ENCODE results near the gene PDZD4.

The PDZD4 gene

GRCh38 chrX:153797415-153798015, 32.8 kb downstream of the PDZD4 start:
- no peak overlapping the region for H3K4me3 ChIP-seq (replicated peaks; ENCODE audit: low read depth, low read length)
- TF ChIP-seq, protein P1, sequence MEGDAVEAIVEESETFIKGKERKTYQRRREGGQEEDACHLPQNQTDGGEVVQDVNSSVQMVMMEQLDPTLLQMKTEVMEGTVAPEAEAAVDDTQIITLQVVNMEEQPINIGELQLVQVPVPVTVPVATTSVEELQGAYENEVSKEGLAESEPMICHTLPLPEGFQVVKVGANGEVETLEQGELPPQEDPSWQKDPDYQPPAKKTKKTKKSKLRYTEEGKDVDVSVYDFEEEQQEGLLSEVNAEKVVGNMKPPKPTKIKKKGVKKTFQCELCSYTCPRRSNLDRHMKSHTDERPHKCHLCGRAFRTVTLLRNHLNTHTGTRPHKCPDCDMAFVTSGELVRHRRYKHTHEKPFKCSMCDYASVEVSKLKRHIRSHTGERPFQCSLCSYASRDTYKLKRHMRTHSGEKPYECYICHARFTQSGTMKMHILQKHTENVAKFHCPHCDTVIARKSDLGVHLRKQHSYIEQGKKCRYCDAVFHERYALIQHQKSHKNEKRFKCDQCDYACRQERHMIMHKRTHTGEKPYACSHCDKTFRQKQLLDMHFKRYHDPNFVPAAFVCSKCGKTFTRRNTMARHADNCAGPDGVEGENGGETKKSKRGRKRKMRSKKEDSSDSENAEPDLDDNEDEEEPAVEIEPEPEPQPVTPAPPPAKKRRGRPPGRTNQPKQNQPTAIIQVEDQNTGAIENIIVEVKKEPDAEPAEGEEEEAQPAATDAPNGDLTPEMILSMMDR (IDR thresholded peaks at IDR 0.05; ENCODE audit: low read depth, low read length, missing control alignments), result no peak

DNA sequence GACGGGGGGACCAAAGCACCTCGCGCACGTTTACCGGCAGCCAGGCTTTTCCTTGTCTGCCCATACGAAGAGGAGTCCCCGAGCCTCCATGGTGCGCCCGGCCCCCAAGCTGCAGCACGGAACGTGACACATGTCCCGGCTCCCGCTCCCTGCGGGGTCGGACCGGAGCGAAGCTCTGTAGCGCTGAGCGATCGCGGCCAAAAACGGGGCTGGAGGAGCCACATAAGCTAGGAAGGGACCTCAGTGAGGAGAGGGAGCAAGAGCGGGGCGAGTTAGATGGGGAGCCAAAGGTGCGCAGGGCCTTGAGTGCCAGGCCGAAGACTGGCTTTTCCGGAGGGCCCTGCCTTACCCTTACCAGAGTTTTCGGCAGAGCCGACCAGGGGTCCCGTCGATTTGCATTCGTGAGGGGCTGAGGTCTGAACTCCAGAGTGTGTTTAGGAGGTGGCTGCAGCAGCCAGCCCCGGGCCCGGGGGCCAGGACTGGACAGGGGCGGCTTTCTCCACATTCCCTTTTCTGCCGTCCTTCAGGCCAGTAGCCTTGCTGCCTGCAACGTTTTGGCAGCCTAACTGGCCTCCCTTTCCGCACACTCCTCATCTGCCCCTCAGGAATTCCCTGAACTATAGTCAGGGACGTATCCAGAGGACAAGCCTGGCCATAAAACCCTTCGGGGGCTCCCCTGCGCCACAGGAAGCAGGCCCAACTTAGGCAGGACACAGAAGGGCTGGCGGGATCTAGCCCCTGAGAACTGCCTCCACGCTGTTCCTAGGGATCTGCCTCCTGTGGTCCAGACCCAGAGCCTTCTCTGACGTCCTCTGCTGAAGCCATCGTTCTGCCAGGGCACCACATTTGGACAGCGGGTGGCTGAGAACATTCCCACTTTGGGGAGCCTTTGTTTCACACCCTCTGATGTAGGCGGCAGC, 35.2 kb downstream of the PDZD4 start:
- H3K4me3 ChIP-seq (replicated peaks; ENCODE audit: low read depth, low read length), result peak overlapping the region; percentile 68
- DNase-seq (ENCODE audit: extremely low read depth, low read depth), result no peak
- TF ChIP-seq, protein P1 (IDR thresholded peaks at IDR 0.05; ENCODE audit: low read depth, low read length, missing control alignments), result no peak

More at GRCh38 chrX:153797415-153798015, 32.8 kb downstream of the PDZD4 start:
- DNase-seq (ENCODE audit: extremely low read depth, low read depth), result no peak

- peak; percentile 58 for DNase-seq (ENCODE audit: extremely low read depth, low read depth)
- TF ChIP-seq, protein P1 (IDR thresholded peaks at IDR 0.05; ENCODE audit: low read depth, low read length, missing control alignments), result no peak
- peak within 1 kb of the TSS; percentile 68 for H3K4me3 ChIP-seq (replicated peaks; ENCODE audit: low read depth, low read length)
These were observed 36.1 kb downstream of the PDZD4 start, which contains the start of the genes IDH3G and SSR4 for GRCh38 chrX:153794018-153794896. IDH3G (minus strand) TSS chrX:153794375; CDS start chrX:153794326, 49 bp downstream. SSR4 (plus strand) TSS chrX:153794668; CDS start chrX:153794688, 20 bp downstream.

DNA sequence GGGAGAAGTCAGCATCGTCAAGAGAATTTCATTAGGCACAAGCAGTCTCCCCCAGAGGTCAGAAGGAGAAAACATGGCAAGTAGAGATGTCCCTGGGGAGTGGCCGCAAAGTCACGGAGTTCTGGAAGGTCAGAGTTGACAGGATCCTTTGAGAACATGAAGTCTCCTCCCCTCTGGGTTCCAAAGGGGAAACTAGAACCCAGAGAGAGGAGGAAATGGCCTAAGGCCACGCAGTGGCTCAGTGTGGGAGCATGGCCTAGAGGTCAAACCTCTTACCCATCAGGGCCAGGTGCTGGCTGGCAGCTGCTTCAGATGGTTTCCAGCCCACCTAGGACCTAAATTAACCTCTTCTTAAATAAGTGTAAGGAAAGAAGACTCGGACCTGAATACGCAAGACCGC, 37.1 kb downstream of the PDZD4 start:
- no peak for DNase-seq (ENCODE audit: extremely low read depth, low read depth)
- peak overlapping the region; percentile 68 for H3K4me3 ChIP-seq (replicated peaks; ENCODE audit: low read depth, low read length)
- TF ChIP-seq, protein P1 (IDR thresholded peaks at IDR 0.05; ENCODE audit: low read depth, low read length, missing control alignments), result no peak

GRCh38 chrX:153792368-153792767, 38.0 kb downstream of the PDZD4 start:
- H3K4me3 ChIP-seq (replicated peaks; ENCODE audit: low read depth, low read length), result no peak overlapping the region; the same call in 1 of the 2 replicates
- no peak for DNase-seq (ENCODE audit: extremely low read depth, low read depth)
- TF ChIP-seq, protein P1 (IDR thresholded peaks at IDR 0.05; ENCODE audit: low read depth, low read length, missing control alignments), result no peak

Measured in HFF-Myc (cell line).